Ectodermal cell (in vitro differentiated cells): ENCODE results near the gene KLHL36.

Experiments used
- H3K27ac ChIP-seq: 2 replicates; pipeline ENCODE4 v1.7.0; 2013; ENCODE audit warnings: mild to moderate bottlenecking, low read depth, low read length; ENCODE audit not compliant: insufficient read depth, poor library complexity, severe bottlenecking
- H3K27me3 ChIP-seq: 2 replicates; pipeline ENCODE4 v1.7.0; 2013; ENCODE audit warnings: mild to moderate bottlenecking, low read length; ENCODE audit not compliant: insufficient read depth, control insufficient read depth, poor library complexity, severe bottlenecking
- H3K36me3 ChIP-seq: one replicate; pipeline ENCODE4 v1.7.0; 2013; ENCODE audit warnings: low read length; ENCODE audit not compliant: control insufficient read depth, insufficient read depth
- H3K4me1 ChIP-seq: one replicate; pipeline ENCODE4 v1.7.0; 2013; ENCODE audit warnings: low read length; ENCODE audit not compliant: control insufficient read depth, insufficient read depth
- H3K4me3 ChIP-seq: 2 replicates; pipeline ENCODE4 v1.7.0; 2013; ENCODE audit warnings: low read depth, low read length, control low read depth; ENCODE audit not compliant: insufficient read depth
- H3K9me3 ChIP-seq: 2 replicates; pipeline ENCODE4 v1.7.0; 2013; ENCODE audit warnings: mild to moderate bottlenecking, low read length, moderate library complexity; ENCODE audit not compliant: control insufficient read depth
- WGBS, 2 experiments: methylation state at CpG; one replicate each; pipeline ENCODE4 v1.1.7; 2013; ENCODE audit warnings: missing lambda C conversion rate in 2 of 2; 5-methylcytosine and 5-hydroxymethylcytosine counted together

The KLHL36 gene

DNA sequence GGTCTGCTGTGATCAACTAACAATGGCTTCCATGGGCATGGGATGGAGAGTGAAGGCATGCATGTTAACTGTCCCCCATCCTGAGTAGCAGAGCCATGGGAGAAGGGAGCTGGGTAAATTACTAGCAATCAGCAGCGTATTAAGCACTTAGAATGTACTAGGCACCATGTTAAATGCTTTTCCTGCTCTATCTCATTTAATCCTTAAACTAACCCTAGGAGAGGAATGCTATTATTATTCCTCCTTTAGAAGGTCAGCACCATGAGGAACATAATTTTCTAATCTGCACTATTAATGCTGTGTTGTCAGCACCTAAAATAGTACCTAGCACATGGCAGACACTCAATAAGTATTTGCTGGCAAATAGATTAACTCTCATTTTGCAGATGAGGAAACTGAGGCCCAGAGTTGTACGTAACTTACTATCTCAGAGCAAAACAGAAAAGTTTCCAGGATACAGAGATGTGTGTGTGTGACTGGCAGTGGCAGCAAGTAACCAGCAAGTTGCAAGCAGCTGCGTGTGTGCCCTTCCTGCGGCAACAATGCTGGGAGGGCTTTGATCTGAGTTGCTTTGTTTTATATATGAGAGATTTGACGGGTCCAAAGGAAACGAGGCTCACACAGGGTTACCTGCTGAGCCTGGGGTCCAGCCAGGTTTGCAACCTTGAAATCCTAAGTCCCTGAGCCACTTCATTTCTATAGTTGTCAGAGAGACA lies 6.5 kb upstream of the KLHL36 start:
- Histone ChIP-seq H3K4me3 (no peak overlapping the region), H3K9me3 (no peaks in the 10 kb centered on the region), H3K4me1 (peaks cover 3% of the 10 kb centered on the region), H3K27ac (no peak overlapping the region), H3K27me3 (no peaks in the 10 kb centered on the region), H3K36me3 (no peaks in the 10 kb centered on the region)
- WGBS, 2 experiments = 72 to 73% methylated on average over 6 of the region's 6 CpGs

- no peak overlapping the region for H3K4me3 ChIP-seq
- H3K4me1 ChIP-seq = peaks cover 3% of the 10 kb centered on the region
- H3K36me3 ChIP-seq = no peaks in the 10 kb centered on the region
- WGBS, 2 experiments = 75 to 79% methylated on average over 8 of the region's 8 CpGs
- no peaks in the 10 kb centered on the region for H3K9me3 ChIP-seq
- H3K27me3 ChIP-seq = peaks cover 10% of the 10 kb centered on the region
- H3K27ac ChIP-seq = no peak overlapping the region
These were observed 5.1 kb upstream of the KLHL36 start for GRCh38 chr16:84643180-84643583.

DNA sequence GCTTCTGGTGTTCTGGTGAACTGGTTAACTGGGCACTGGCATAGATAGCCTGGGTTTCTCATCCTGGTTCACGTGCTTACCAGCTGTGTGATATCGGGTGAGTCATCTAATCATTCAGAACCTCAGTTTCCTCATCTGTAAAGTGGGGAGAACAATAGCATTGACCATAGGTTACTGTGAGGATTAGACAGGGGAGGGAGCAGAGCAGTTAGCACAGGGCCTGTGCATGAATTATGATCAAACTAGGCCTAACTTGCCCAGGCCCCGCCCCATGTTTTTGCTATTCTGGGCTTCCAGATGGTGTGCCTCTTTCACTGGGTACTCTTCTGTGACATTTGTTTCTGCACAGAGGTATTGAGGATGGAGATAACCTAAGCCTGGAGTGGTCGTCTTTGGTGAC lies 4.6 kb upstream of the KLHL36 start:
- 91 to 94% methylated on average over 4 of the region's 4 CpGs for whole genome bisulfite sequencing, 2 experiments
- H3K9me3 ChIP-seq = no peaks in the 10 kb centered on the region
- H3K36me3 ChIP-seq = no peaks in the 10 kb centered on the region
- H3K27me3 ChIP-seq = peaks cover 10% of the 10 kb centered on the region
- peaks cover 3% of the 10 kb centered on the region for H3K4me1 ChIP-seq
- H3K4me3 ChIP-seq = no peak overlapping the region
- no peak overlapping the region for H3K27ac ChIP-seq

DNA sequence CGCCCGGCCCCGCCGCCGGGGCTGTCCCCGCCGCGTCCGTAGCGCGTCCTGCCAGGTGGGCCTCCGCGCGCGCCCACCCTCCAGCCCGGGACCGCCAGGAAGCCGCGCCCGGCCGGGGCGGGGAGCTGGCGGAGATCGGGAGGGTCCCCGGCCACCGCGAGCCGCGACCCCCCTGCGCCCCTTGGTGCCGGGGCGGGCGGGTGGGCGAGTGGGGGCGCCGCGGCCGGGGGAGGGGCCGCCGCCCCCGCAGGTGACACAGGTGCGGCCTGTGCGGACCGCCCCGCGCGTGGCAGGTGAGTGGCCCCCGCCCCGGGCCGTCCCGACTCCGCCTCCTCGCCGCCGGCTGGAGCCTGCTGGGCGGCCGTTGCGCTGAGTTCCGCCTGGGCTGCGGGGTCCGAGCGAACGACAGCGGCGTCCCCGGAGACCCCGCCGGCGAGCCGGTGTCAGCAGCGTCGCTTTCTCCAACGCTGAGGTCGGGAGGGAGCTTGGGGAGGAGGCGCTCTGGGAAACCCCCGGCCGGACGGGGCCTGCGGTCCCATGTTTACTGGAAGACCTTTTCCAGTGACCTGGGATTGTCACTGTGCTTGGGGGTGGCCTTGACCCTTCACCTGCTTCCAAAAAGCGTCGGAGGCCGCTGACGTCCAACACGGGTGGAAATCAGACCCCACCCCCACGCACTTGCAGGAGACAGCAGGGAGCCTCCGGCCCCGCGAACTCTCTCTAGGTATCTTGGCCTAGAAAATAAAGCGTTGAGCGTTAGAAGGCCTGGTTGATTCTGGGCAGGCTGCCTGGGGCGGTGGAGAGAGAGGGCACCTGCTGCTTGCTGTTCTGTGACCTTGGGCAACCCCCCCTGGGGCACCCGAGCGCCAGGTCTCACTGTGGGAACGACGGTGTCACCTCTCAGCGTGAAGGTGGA lies 542 bp downstream of the KLHL36 start:
- Histone ChIP-seq H3K4me1 (peaks cover 6% of the 10 kb centered on the region), H3K36me3 (no peaks in the 10 kb centered on the region), H3K27ac (no peak overlapping the region), H3K27me3 (peaks cover 25% of the 10 kb centered on the region), H3K9me3 (no peaks in the 10 kb centered on the region), H3K4me3 (peak overlapping the region; percentile 51)
- 2 to 3% methylated on average over 96 of the region's 96 CpGs for WGBS, 2 experiments

GRCh38 chr16:84649511-84649861 lies 1.2 kb downstream of the KLHL36 start:
- Histone ChIP-seq H3K9me3 (no peaks in the 10 kb centered on the region), H3K27me3 (peaks cover 25% of the 10 kb centered on the region), H3K36me3 (no peaks in the 10 kb centered on the region), H3K4me3 (no peak overlapping the region), H3K4me1 (peaks cover 6% of the 10 kb centered on the region), H3K27ac (no peak overlapping the region)
- 56 to 62% methylated on average over 10 to 11 of the region's 11 CpGs for WGBS, 2 experiments

DNA sequence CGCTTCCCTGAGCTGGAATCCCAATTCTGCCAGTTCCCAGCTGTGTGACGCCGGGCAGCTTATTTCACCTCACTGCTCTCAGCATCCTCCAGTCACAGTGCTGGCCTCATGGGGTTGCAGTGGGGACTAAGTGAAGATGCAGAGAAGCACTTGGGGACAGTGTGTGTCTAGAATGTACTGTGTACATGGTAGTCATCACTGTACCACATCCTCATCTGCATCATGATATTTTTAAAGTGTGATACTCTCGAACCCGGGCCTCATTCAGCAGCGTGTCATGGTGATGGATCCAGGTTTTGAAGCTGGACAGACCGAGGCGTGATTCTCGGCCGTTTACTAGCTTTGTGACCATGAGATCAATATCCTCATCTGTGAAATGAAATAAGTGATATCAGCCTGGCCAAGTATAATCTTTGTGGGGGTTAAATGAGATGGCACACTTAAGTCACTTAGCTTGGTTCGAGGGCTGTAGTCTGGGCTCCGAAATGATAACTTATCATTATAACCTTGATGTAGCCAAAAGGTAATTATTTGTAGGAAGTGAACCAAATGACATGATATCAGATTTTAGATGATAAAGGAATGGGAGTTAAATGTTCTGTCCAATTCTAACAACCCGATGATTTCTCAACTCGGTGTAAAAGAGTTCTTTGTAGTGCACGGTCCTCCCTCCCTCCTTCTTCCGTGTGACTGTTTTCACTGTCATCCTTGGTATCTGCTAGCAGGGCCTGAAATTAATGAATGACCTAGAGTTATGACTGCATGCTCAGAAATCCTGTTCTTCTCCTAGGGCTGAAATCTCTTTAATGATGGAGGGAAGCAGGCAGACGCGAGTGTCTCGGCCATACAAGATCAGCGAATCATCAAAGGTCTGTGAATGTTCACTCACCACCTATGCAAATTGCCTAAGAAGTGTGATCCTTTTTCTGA lies 2.0 kb downstream of the KLHL36 start:
- peaks cover 6% of the 10 kb centered on the region for H3K4me1 ChIP-seq
- H3K27me3 ChIP-seq = peaks cover 25% of the 10 kb centered on the region
- no peak overlapping the region for H3K4me3 ChIP-seq
- no peak overlapping the region for H3K27ac ChIP-seq
- H3K9me3 ChIP-seq = no peaks in the 10 kb centered on the region
- WGBS, 2 experiments = 87 to 90% methylated on average over 20 of the region's 20 CpGs
- H3K36me3 ChIP-seq = no peaks in the 10 kb centered on the region

DNA sequence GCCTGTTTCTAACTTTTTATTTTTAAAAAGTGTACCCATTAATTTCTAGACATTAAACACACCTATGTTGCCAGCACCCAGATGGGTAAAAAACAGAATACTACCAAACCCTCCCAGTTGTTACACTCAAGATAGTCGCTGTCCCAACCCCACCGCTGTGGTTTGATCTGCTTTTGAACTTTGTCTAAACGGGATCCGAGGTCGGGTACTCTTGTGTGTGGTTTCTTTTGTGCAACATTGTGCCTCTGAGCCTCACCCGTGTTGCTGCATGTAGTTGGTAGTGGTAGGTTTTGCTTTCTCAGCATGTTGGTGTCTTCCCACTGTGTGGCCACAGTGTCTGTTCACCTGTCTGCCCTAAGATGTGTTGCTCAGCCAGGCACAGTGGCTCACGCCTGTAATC lies 4.3 kb downstream of the KLHL36 start:
- no peak overlapping the region for H3K27ac ChIP-seq
- peaks cover 21% of the 10 kb centered on the region for H3K27me3 ChIP-seq
- 92 to 95% methylated on average over 7 of the region's 7 CpGs for WGBS, 2 experiments
- no peaks in the 10 kb centered on the region for H3K9me3 ChIP-seq
- H3K36me3 ChIP-seq = no peaks in the 10 kb centered on the region
- H3K4me3 ChIP-seq = no peak overlapping the region
- peaks cover 6% of the 10 kb centered on the region for H3K4me1 ChIP-seq

DNA sequence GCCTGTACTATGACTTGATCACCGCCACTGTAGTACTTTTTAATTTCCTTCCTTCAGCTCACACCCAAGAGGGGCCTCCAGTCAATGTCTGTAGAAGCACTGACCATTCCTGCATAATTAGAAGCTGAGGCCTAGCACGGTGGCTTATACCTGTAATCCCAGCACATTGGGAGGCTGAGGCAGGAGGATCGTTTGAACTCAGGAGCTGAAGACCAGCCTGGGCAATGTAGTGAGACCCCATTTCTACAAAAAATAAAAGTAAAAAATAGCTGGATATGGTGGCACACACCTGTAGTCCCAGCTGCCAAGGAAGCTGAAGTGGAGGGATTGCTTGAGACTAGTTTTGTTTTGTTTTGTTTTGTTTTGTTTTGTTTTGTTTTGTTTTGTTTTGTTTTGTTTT lies 5.9 kb downstream of the KLHL36 start:
- Histone ChIP-seq H3K36me3 (peaks cover 9% of the 10 kb centered on the region), H3K27me3 (peaks cover 10% of the 10 kb centered on the region), H3K9me3 (no peaks in the 10 kb centered on the region), H3K27ac (no peak overlapping the region), H3K4me1 (peaks cover 2% of the 10 kb centered on the region), H3K4me3 (no peak overlapping the region)
- 88 to 93% methylated on average over 3 of the region's 3 CpGs for WGBS, 2 experiments

- Histone ChIP-seq H3K27me3 (peaks cover 2% of the 10 kb centered on the region), H3K36me3 (peaks cover 9% of the 10 kb centered on the region)
These were observed 6.7 kb downstream of the KLHL36 start for GRCh38 chr16:84654998-84655397.

More at GRCh38 chr16:84654998-84655397, 6.7 kb downstream of the KLHL36 start:
- whole genome bisulfite sequencing, 2 experiments = 77 to 79% methylated on average over 6 of the region's 6 CpGs
- no peaks in the 10 kb centered on the region for H3K9me3 ChIP-seq
- H3K4me1 ChIP-seq = no peaks in the 10 kb centered on the region
- no peak overlapping the region for H3K27ac ChIP-seq
- no peak overlapping the region for H3K4me3 ChIP-seq
